B cell (primary cell): ENCODE data around the gene KLHL28.

Experiments used
- EZH2 ChIP-seq: IDR thresholded peaks from 2 replicates; pipeline ENCODE4 v1.6.1; 2012; ENCODE audit warnings: borderline replicate concordance, low read depth, mild to moderate bottlenecking, moderate library complexity, low read length; ENCODE audit not compliant: insufficient read depth, poor library complexity, severe bottlenecking
- TF ChIP-seq, protein P1 (sequence below): fragments of 200-600 bp; IDR thresholded peaks from one replicate; pipeline ENCODE4 v1.8.0; 2022; ENCODE audit warnings: antibody characterized with exemption, mild to moderate bottlenecking

DNA sequence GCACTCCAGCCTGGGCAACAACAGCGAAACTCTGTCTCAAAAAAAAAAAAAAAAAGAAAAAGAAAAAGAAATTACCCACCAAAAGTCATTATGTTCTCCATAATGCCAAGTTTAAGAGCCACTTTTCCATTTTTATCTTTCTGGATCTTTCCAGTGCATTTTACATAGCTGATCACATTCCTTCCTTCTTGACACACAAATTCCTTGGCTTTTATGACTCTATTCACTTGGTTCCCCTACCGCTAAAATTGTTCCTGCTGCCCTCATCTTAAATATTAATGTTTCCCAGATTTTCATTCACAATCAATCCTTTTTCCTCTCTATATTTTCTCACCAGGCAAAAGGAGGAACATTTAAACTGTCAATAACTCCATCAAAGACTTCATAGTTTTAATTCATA lies 20.2 kb downstream of the KLHL28 start:
- TF ChIP-seq, protein P1, sequence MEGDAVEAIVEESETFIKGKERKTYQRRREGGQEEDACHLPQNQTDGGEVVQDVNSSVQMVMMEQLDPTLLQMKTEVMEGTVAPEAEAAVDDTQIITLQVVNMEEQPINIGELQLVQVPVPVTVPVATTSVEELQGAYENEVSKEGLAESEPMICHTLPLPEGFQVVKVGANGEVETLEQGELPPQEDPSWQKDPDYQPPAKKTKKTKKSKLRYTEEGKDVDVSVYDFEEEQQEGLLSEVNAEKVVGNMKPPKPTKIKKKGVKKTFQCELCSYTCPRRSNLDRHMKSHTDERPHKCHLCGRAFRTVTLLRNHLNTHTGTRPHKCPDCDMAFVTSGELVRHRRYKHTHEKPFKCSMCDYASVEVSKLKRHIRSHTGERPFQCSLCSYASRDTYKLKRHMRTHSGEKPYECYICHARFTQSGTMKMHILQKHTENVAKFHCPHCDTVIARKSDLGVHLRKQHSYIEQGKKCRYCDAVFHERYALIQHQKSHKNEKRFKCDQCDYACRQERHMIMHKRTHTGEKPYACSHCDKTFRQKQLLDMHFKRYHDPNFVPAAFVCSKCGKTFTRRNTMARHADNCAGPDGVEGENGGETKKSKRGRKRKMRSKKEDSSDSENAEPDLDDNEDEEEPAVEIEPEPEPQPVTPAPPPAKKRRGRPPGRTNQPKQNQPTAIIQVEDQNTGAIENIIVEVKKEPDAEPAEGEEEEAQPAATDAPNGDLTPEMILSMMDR, result no peak
- TF ChIP-seq EZH2, result no peak
